Pulmonary artery endothelial cell (primary cell): ENCODE measurements around the gene NHLRC2. TPM values are rescaled to one million over a fixed set of nuclear protein-coding genes. Genes with fewer than 3 reads are reported as not detected.

ENCODE experiments used
- total RNA-seq: library from RNA; depleted of rRNA; stranded (reverse); fragments of >200 nt; gene quantifications from 2 replicates; pipeline ENCODE4 v1.2.3, GENCODE V29; 2014

NHLRC2 gene
- total RNA-seq, 1 donor from 2014 or later = 14.3 TPM

Other genes with a start within 250 kb of the NHLRC2 start
- not detected in 2 replicates for gene NRAP, start 190.6 kb upstream of the NHLRC2 start, total RNA-seq
- 67.4 and 71.2 TPM in 2 replicates for gene CASP7, start 174.7 kb upstream of the NHLRC2 start, total RNA-seq
- gene PLEKHS1, start 103.0 kb upstream of the NHLRC2 start, total RNA-seq = not detected in 2 replicates
- gene DCLRE1A, start 579 bp upstream of the NHLRC2 start, total RNA-seq = 7.1 and 9.3 TPM in 2 replicates
- gene ADRB1, start 189.2 kb downstream of the NHLRC2 start, total RNA-seq = 0.13 and 0.28 TPM in 2 replicates